ENCODE data around the gene JADE2. TPM values are rescaled to one million over a fixed set of nuclear protein-coding genes. Genes with fewer than 3 reads are reported as not detected.

Gene JADE2
- total RNA-seq, 1 donor from 2014 or later: 30.3 TPM

DNA sequence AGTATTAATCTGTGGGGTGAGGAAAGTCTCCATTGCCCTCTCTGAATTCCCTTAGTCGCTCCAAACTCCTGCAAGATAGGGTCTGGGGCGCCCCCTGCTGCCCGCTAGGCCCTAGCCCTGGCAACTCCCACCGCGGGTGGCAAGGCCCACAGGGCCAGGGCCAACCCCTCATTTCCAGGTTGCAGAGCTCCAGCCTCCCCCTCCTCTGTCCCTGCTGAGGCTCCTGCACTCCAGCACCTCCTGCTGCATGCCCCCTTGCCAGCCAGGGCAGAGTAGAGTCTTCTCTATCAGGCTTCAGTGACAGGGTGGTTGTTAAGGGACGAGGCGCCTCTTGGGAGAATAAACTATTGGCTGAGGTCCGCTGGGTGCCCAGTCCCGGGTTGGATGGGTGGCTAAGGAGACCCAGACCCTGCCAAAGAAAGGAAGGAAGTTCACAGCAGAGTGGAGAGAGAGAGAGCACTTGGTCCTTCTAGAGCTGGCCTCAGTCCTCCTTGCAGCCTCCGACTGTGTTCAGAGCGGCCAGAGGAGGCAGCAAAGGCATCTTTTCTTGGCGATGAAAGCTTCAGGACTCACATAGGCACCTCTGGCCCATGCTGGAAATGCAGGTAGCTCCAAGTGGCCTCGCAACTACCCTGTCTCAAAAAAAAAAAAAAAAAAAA, 61.5 kb downstream of the JADE2 start:
- FAIRE-seq (no peak), DNase-seq (ENCODE audit: low read depth) (peak; percentile 55)
- Mint-ChIP-seq H3K4me1 (ENCODE audit: low read depth, unreplicated experiment) (peaks cover 2% of the 10 kb centered on the region), H3K4me3 (ENCODE audit: unreplicated experiment) (no peak overlapping the region), H3K9me3 (ENCODE audit: unreplicated experiment) (no peaks in the 10 kb centered on the region), H3K36me3 (ENCODE audit: low read depth, unreplicated experiment) (peaks cover 2% of the 10 kb centered on the region), H3K27me3 (ENCODE audit: low read depth, unreplicated experiment) (no peaks in the 10 kb centered on the region), H3K27ac (ENCODE audit: unreplicated experiment) (no peak overlapping the region)
- Histone ChIP-seq H3K27ac (ENCODE audit: low read depth, low read length) (no peak overlapping the region), H2AFZ (ENCODE audit: low read depth, low read length) (peak overlapping the region; percentile 54), H3K9me3 (ENCODE audit: insufficient read depth, low read depth, low read length) (no peaks in the 10 kb centered on the region), H4K20me1 (ENCODE audit: insufficient read depth, low read length) (no peaks in the 10 kb centered on the region), H3K4me1 (ENCODE audit: insufficient read depth, low read length) (peaks cover 2% of the 10 kb centered on the region), H3K9ac (ENCODE audit: low read length) (no peak overlapping the region), H3K79me2 (ENCODE audit: insufficient read depth, low read length) (no peaks in the 10 kb centered on the region), H3K27me3 (ENCODE audit: insufficient read depth, low read length) (no peaks in the 10 kb centered on the region), H3K4me3 (ENCODE audit: insufficient read depth, low read depth, low read length) (no peak overlapping the region), H3K36me3 (ENCODE audit: insufficient read depth, low read length) (no peaks in the 10 kb centered on the region), H3K4me2 (ENCODE audit: low read length) (peak overlapping the region; percentile 44)
- TF ChIP-seq, protein P1, sequence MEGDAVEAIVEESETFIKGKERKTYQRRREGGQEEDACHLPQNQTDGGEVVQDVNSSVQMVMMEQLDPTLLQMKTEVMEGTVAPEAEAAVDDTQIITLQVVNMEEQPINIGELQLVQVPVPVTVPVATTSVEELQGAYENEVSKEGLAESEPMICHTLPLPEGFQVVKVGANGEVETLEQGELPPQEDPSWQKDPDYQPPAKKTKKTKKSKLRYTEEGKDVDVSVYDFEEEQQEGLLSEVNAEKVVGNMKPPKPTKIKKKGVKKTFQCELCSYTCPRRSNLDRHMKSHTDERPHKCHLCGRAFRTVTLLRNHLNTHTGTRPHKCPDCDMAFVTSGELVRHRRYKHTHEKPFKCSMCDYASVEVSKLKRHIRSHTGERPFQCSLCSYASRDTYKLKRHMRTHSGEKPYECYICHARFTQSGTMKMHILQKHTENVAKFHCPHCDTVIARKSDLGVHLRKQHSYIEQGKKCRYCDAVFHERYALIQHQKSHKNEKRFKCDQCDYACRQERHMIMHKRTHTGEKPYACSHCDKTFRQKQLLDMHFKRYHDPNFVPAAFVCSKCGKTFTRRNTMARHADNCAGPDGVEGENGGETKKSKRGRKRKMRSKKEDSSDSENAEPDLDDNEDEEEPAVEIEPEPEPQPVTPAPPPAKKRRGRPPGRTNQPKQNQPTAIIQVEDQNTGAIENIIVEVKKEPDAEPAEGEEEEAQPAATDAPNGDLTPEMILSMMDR (IDR thresholded peaks at IDR 0.05; ENCODE audit: insufficient read depth, low read depth, low read length): peak; percentile 64
- no peak for TF ChIP-seq EZH2 (IDR thresholded peaks at IDR 0.05; ENCODE audit: insufficient read depth, low read length)

DNA sequence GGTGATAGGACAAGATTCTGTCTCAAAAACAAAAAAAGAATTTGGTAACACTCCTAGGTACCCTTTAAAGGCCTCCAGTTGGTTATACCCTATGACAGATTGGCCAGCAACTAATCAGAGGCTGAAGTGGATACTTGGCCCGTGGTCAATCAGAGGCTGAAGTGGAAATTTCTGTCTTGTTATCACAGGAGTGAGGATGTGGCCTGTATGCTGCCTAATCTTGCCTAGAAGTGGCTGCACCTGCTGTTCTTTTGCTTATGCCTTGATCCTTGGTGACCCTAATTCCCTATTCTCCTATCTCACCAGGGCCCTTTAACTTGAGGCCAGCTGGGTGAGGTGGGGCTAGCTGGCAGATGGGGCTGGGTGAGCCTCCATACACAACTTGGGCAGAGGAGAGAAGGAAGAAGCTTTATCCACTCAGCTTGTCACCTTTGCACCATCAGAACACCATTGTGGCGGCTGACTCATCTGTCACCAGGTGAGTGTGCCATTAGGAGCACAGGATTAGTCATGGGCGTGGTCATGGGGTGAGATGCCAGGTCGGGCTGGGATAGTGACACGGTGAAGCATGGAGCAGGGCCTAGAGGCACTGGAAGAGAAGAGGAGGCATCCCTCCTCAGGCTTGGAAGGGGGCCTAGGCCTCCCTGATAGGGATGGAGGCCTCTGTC, 65.7 kb downstream of the JADE2 start:
- H2AFZ ChIP-seq (ENCODE audit: low read depth, low read length): no peak overlapping the region
- no peak for DNase-seq (ENCODE audit: low read depth)
- H3K36me3 Mint-ChIP-seq (ENCODE audit: low read depth, unreplicated experiment): peaks cover 2% of the 10 kb centered on the region
- H3K9ac ChIP-seq (ENCODE audit: low read length): no peak overlapping the region
- peaks cover 9% of the 10 kb centered on the region for H3K4me1 ChIP-seq (ENCODE audit: insufficient read depth, low read length)
- no peak overlapping the region for H3K4me2 ChIP-seq (ENCODE audit: low read length)
- no peaks in the 10 kb centered on the region for H3K36me3 ChIP-seq (ENCODE audit: insufficient read depth, low read length)
- no peaks in the 10 kb centered on the region for H4K20me1 ChIP-seq (ENCODE audit: insufficient read depth, low read length)
- TF ChIP-seq EZH2 (IDR thresholded peaks at IDR 0.05; ENCODE audit: insufficient read depth, low read length): no peak
- TF ChIP-seq, protein P1 (IDR thresholded peaks at IDR 0.05; ENCODE audit: insufficient read depth, low read depth, low read length): no peak
- no peak for FAIRE-seq
- H3K27ac ChIP-seq (ENCODE audit: low read depth, low read length): no peak overlapping the region
- H3K4me1 Mint-ChIP-seq (ENCODE audit: low read depth, unreplicated experiment): peaks cover 10% of the 10 kb centered on the region
- no peak overlapping the region for H3K4me3 ChIP-seq (ENCODE audit: insufficient read depth, low read depth, low read length)
- no peaks in the 10 kb centered on the region for H3K9me3 ChIP-seq (ENCODE audit: insufficient read depth, low read depth, low read length)
- no peaks in the 10 kb centered on the region for H3K27me3 ChIP-seq (ENCODE audit: insufficient read depth, low read length)
- H3K79me2 ChIP-seq (ENCODE audit: insufficient read depth, low read length): no peaks in the 10 kb centered on the region
- peaks cover 8% of the 10 kb centered on the region for H3K27me3 Mint-ChIP-seq (ENCODE audit: low read depth, unreplicated experiment)
- H3K4me3 Mint-ChIP-seq (ENCODE audit: unreplicated experiment): no peak overlapping the region
- no peak overlapping the region for H3K27ac Mint-ChIP-seq (ENCODE audit: unreplicated experiment)
- H3K9me3 Mint-ChIP-seq (ENCODE audit: unreplicated experiment): no peaks in the 10 kb centered on the region
